Activated T-cell treated with anti-CD3 and anti-CD28 coated beads, Interleukin-2, amount 50 U/mL, for 1 hour (primary cell): ENCODE measurements around the gene LDB3.

Experiments
- DNase-seq: peaks from one replicate; pipeline ENCODE4 v3.0.0-alpha.2; 2020

The LDB3 gene

GRCh38 chr10:86651631-86652331 lies 16.5 kb upstream of the LDB3 start:
- DNase-seq: peak; percentile 3

GRCh38 chr10:86652361-86653202 lies 15.7 kb upstream of the LDB3 start:
- DNase-seq: peak; percentile 7

- DNase-seq: no peak
Observed at GRCh38 chr10:86653379-86653778, 14.9 kb upstream of the LDB3 start.

GRCh38 chr10:86653987-86654386 lies 14.3 kb upstream of the LDB3 start:
- no peak for DNase-seq

GRCh38 chr10:86654411-86655172 lies 13.7 kb upstream of the LDB3 start, which contains the start of gene OPN4:
OPN4 (plus strand) TSS chr10:86654547; CDS start chr10:86654784, 237 bp downstream.
- no peak for DNase-seq

- DNase-seq: no peak
Observed at GRCh38 chr10:86655173-86655540, 13.2 kb upstream of the LDB3 start.

- DNase-seq: no peak
Observed at GRCh38 chr10:86655596-86655995, 12.7 kb upstream of the LDB3 start.

- no peak for DNase-seq
Observed at GRCh38 chr10:86657011-86657395, 11.3 kb upstream of the LDB3 start.

- DNase-seq: no peak
Observed at GRCh38 chr10:86657396-86658011, 10.8 kb upstream of the LDB3 start.

- DNase-seq: no peak
Observed at GRCh38 chr10:86658261-86658741, 10.0 kb upstream of the LDB3 start.

GRCh38 chr10:86658751-86659150 lies 9.6 kb upstream of the LDB3 start:
- DNase-seq: no peak

GRCh38 chr10:86659161-86659691 lies 9.1 kb upstream of the LDB3 start:
- no peak for DNase-seq

GRCh38 chr10:86659721-86660453 lies 8.4 kb upstream of the LDB3 start:
- DNase-seq: no peak

GRCh38 chr10:86661161-86662025 lies 6.9 kb upstream of the LDB3 start:
- DNase-seq: no peak

GRCh38 chr10:86662186-86663045 lies 5.9 kb upstream of the LDB3 start:
- DNase-seq: no peak

GRCh38 chr10:86663046-86663345 lies 5.3 kb upstream of the LDB3 start:
- DNase-seq: no peak

GRCh38 chr10:86663576-86664339 lies 4.6 kb upstream of the LDB3 start:
- DNase-seq: no peak

GRCh38 chr10:86664341-86665217 lies 3.7 kb upstream of the LDB3 start:
- no peak for DNase-seq
